Ammon's horn (tissue), 1 donor: ENCODE measurements around the gene OOEP.

Source experiments
- DNase-seq: peaks from one replicate; pipeline ENCODE4 v3.0.0-alpha.2; 2016; ENCODE audit warnings: low spot score

Gene OOEP

GRCh38 chr6:73364549-73364948 is 5.1 kb downstream of the OOEP start:
- no peak for DNase-seq

GRCh38 chr6:73364121-73364520 is 5.6 kb downstream of the OOEP start:
- DNase-seq = no peak

GRCh38 chr6:73363537-73363875 is 6.2 kb downstream of the OOEP start:
- no peak for DNase-seq

GRCh38 chr6:73362869-73363536 is 6.7 kb downstream of the OOEP start:
- no peak for DNase-seq

GRCh38 chr6:73362358-73362757 is 7.3 kb downstream of the OOEP start, which contains the start of gene KHDC3L:
Gene KHDC3L (plus strand): TSS chr6:73362658. CDS start chr6:73362730, 72 bp downstream.
- no peak for DNase-seq

- no peak for DNase-seq
These were observed 15.8 kb downstream of the OOEP start, which contains the start of gene DPPA5 for GRCh38 chr6:73353636-73354593. Gene DPPA5 (minus strand): TSS chr6:73354276. CDS start chr6:73354225, 51 bp downstream.

GRCh38 chr6:73349311-73349710 is 20.4 kb downstream of the OOEP start:
- DNase-seq = no peak

- no peak for DNase-seq
These were observed 21.0 kb downstream of the OOEP start for GRCh38 chr6:73348550-73349204.

GRCh38 chr6:73343164-73343563 is 26.5 kb downstream of the OOEP start:
- DNase-seq = no peak

- no peak for DNase-seq
These were observed 27.5 kb downstream of the OOEP start for GRCh38 chr6:73342174-73342573.

GRCh38 chr6:73341335-73341734 is 28.4 kb downstream of the OOEP start:
- no peak for DNase-seq

- DNase-seq = no peak
These were observed 29.6 kb downstream of the OOEP start for GRCh38 chr6:73340048-73340447.

GRCh38 chr6:73339340-73339739 is 30.4 kb downstream of the OOEP start:
- no peak for DNase-seq

GRCh38 chr6:73329201-73329600 is 40.5 kb downstream of the OOEP start:
- no peak for DNase-seq

GRCh38 chr6:73328790-73329189 is 40.9 kb downstream of the OOEP start:
- DNase-seq = no peak

- no peak for DNase-seq
These were observed 44.0 kb downstream of the OOEP start for GRCh38 chr6:73325656-73326055.

GRCh38 chr6:73323323-73323722 is 46.4 kb downstream of the OOEP start:
- no peak for DNase-seq
